ENCODE data around the gene TBCB.

The TBCB gene

DNA sequence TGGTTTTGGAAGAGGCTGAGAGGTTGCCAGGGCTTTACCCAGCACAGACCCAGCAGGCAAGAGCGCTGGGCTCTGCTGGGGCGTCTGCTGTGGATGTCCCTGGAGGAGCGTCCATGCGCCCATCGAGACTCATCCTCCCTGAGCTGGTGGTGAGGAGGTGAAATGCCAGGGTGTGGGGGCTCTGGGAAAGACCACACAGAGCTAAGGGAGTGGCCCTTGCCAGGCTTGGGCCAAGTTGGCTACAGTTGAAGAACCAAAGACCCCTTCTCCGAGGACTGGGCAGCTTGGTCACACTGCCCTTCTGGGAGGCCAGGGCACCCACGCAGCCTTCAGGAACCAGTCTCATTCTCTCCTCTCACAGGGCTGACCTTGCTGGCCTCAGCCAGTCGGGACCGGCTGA, 28.9 kb upstream of the TBCB start:
- Histone ChIP-seq H3K4me3 (ENCODE audit: low read depth in 1 of 2, low read length in 2 of 2) (no peak overlapping the region), H3K9me3 (ENCODE audit: low read length) (no peaks in the 10 kb centered on the region), H3K36me3 (ENCODE audit: insufficient read depth, low read length) (no peaks in the 10 kb centered on the region), H3K4me1 (ENCODE audit: insufficient read depth, low read length) (no peaks in the 10 kb centered on the region), H3K27ac (ENCODE audit: low read depth, low read length) (no peak overlapping the region), H3K9ac (ENCODE audit: low read length) (no peak overlapping the region), H3K27me3 (ENCODE audit: control insufficient read depth in 1 of 2, insufficient read depth in 2 of 2, low read length in 2 of 2) (no peaks in the 10 kb centered on the region)

DNA sequence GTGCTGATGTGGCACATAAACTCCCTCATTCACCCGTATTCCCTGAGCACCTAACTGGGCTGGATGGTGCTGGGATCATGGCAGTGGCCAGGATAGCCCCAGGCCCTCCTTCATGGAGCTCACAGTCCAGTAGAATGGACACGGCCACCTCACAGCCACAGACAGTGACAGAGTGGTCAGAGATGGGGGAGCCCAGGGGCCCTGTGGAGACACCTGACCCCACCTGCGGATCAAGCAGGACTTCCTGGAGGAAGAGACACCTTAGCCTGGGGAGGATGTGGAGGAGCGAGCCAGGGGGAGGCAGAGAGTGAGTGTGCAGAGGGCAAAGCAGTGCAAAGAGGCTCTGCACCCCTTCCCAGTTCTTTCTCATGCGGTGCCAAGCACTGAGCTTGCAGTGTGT, 25.4 kb upstream of the TBCB start:
- H3K9ac ChIP-seq (ENCODE audit: low read length) = no peak overlapping the region
- H3K4me3 ChIP-seq (ENCODE audit: low read depth in 1 of 2, low read length in 2 of 2) = no peak overlapping the region
- H3K4me1 ChIP-seq (ENCODE audit: insufficient read depth, low read length) = no peaks in the 10 kb centered on the region
- no peak overlapping the region for H3K27ac ChIP-seq (ENCODE audit: low read depth, low read length)
- H3K9me3 ChIP-seq (ENCODE audit: low read length) = no peaks in the 10 kb centered on the region
- no peaks in the 10 kb centered on the region for H3K36me3 ChIP-seq (ENCODE audit: insufficient read depth, low read length)
- H3K27me3 ChIP-seq (ENCODE audit: control insufficient read depth in 1 of 2, insufficient read depth in 2 of 2, low read length in 2 of 2) = no peaks in the 10 kb centered on the region

DNA sequence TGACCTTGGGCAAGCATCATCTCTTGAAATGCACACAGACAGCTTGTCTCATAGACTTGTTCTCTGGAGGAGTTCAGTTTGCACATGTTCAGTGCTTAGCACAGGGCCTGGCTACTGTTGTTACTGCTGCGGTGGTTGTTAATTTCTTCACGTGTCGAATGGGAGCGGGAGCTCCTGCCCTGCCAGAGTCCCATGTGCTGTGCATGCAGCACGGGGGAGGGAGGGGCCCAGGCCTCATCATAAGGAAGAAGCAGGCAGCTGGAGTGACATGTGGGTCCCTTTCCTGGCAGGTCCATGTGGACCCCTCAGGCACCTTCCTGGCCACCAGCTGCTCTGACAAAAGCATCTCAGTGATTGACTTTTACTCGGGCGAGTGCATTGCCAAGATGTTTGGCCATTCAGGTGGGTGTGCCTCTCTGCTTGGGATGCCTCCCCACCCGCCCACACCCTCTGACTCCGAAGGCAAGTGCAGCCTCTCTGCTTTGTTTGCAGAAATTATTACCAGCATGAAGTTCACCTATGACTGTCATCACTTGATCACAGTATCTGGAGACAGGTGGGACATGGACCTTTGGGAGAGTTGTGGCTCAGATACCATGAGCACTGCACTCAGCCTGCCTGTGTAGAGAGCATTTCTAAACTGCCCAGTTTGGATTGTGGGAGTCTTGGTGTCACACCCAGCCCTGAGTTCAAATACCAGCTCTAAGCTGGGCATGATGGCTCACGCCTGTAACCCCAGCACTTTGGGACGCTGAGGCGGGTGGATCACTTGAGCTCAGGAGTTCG, 24.2 kb upstream of the TBCB start:
- H3K4me3 ChIP-seq (ENCODE audit: low read depth in 1 of 2, low read length in 2 of 2) = no peak overlapping the region
- H3K9ac ChIP-seq (ENCODE audit: low read length) = no peak overlapping the region
- no peaks in the 10 kb centered on the region for H3K9me3 ChIP-seq (ENCODE audit: low read length)
- H3K27me3 ChIP-seq (ENCODE audit: control insufficient read depth in 1 of 2, insufficient read depth in 2 of 2, low read length in 2 of 2) = no peaks in the 10 kb centered on the region
- no peaks in the 10 kb centered on the region for H3K4me1 ChIP-seq (ENCODE audit: insufficient read depth, low read length)
- no peaks in the 10 kb centered on the region for H3K36me3 ChIP-seq (ENCODE audit: insufficient read depth, low read length)
- no peak overlapping the region for H3K27ac ChIP-seq (ENCODE audit: low read depth, low read length)

DNA sequence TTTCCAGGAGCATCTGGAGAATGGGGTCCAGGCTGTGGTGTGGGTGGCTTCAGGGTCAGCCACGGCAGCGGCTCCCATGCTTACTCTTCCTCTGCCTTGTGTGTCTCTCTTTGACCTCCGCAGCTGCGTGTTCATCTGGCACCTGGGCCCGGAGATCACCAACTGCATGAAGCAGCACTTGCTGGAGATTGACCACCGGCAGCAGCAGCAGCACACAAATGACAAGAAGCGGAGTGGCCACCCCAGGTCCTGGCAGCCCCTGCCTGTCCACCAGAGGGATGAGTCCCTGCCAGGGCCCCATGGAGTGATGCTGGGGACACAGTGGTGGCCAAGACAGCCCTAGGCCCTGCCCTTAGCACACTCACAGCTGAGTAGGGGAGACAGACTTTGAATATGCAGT, 22.7 kb upstream of the TBCB start:
- Histone ChIP-seq H3K27me3 (ENCODE audit: control insufficient read depth in 1 of 2, insufficient read depth in 2 of 2, low read length in 2 of 2) (no peaks in the 10 kb centered on the region), H3K9ac (ENCODE audit: low read length) (no peak overlapping the region), H3K4me3 (ENCODE audit: low read depth in 1 of 2, low read length in 2 of 2) (no peak overlapping the region), H3K27ac (ENCODE audit: low read depth, low read length) (no peak overlapping the region), H3K9me3 (ENCODE audit: low read length) (no peaks in the 10 kb centered on the region), H3K4me1 (ENCODE audit: insufficient read depth, low read length) (no peaks in the 10 kb centered on the region), H3K36me3 (ENCODE audit: insufficient read depth, low read length) (no peaks in the 10 kb centered on the region)

DNA sequence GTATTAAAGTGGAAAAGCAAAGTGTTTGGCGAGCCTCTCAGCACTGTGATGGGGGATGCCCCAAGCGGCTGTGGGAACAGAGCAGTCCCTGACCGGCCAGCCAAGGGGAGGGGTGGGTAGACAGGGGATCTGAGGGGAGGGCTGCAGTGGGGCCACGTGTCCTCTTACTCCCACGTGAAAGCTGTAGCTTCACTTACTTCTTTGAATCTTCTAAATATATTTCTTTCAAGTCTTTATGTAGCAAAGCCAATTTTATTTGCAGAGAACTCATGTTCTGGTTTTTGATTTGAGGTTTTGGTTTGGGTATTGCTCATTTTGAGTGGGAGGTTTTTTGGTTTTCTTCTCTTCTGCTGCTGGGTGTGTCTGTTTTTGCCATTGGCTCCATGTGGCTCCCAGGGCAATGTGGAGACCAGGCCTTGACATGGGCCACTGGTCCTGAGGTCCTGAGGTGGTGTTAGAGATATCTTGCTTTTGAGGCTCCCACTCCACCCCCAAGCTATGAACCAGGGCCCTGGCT, 22.1 kb upstream of the TBCB start:
- no peak overlapping the region for H3K4me3 ChIP-seq (ENCODE audit: low read depth in 1 of 2, low read length in 2 of 2)
- H3K36me3 ChIP-seq (ENCODE audit: insufficient read depth, low read length) = no peaks in the 10 kb centered on the region
- no peaks in the 10 kb centered on the region for H3K9me3 ChIP-seq (ENCODE audit: low read length)
- no peak overlapping the region for H3K27ac ChIP-seq (ENCODE audit: low read depth, low read length)
- no peak overlapping the region for H3K9ac ChIP-seq (ENCODE audit: low read length)
- no peaks in the 10 kb centered on the region for H3K4me1 ChIP-seq (ENCODE audit: insufficient read depth, low read length)
- no peaks in the 10 kb centered on the region for H3K27me3 ChIP-seq (ENCODE audit: control insufficient read depth in 1 of 2, insufficient read depth in 2 of 2, low read length in 2 of 2)

DNA sequence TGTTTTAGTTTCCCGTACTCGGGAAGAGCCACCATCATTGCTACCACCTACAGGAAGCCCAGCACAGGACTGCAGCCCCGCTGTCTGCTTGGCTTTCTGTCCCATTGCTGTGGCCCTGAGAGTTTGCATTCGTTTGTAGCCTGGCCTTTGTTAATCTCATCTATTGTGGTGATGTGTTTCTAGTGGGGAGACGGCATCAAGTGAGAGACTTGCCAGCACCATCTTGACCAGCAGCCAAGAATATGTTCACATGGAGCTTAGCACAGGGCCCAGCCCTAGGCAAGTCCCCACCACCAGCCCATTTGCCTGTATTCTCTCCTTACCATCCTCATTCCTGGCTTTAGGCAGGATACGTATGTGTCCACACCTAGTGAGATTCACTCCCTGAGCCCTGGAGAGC, 21.6 kb upstream of the TBCB start:
- Histone ChIP-seq H3K4me3 (ENCODE audit: low read depth in 1 of 2, low read length in 2 of 2) (no peak overlapping the region), H3K27ac (ENCODE audit: low read depth, low read length) (no peak overlapping the region), H3K9me3 (ENCODE audit: low read length) (no peaks in the 10 kb centered on the region), H3K9ac (ENCODE audit: low read length) (no peak overlapping the region), H3K4me1 (ENCODE audit: insufficient read depth, low read length) (no peaks in the 10 kb centered on the region), H3K27me3 (ENCODE audit: control insufficient read depth in 1 of 2, insufficient read depth in 2 of 2, low read length in 2 of 2) (no peaks in the 10 kb centered on the region), H3K36me3 (ENCODE audit: insufficient read depth, low read length) (no peaks in the 10 kb centered on the region)

DNA sequence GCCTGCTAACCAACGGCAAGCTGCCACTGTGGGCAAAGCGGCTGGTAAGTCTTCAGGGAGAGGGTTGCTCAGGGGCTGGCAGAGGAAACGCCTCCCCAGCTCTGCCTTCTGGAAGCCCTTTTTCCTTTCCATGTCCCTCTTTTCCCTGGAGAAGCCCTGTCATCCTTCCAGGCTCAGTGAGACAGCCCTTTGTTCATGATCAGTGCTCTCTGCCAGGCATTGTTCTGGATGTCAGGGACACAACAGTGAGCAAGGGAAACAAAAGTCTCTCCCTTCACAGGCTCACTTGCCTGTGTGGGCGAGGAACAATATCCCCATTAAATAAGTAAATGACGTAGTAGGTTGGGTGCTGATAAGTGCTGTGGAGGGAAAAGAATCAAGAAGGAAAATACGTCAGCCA, 18.2 kb upstream of the TBCB start:
- Histone ChIP-seq H3K9me3 (ENCODE audit: low read length) (no peaks in the 10 kb centered on the region), H3K4me3 (ENCODE audit: low read depth in 1 of 2, low read length in 2 of 2) (no peak overlapping the region), H3K4me1 (ENCODE audit: insufficient read depth, low read length) (no peaks in the 10 kb centered on the region), H3K36me3 (ENCODE audit: insufficient read depth, low read length) (no peaks in the 10 kb centered on the region), H3K9ac (ENCODE audit: low read length) (no peak overlapping the region), H3K27ac (ENCODE audit: low read depth, low read length) (no peak overlapping the region), H3K27me3 (ENCODE audit: control insufficient read depth in 1 of 2, insufficient read depth in 2 of 2, low read length in 2 of 2) (no peaks in the 10 kb centered on the region)

DNA sequence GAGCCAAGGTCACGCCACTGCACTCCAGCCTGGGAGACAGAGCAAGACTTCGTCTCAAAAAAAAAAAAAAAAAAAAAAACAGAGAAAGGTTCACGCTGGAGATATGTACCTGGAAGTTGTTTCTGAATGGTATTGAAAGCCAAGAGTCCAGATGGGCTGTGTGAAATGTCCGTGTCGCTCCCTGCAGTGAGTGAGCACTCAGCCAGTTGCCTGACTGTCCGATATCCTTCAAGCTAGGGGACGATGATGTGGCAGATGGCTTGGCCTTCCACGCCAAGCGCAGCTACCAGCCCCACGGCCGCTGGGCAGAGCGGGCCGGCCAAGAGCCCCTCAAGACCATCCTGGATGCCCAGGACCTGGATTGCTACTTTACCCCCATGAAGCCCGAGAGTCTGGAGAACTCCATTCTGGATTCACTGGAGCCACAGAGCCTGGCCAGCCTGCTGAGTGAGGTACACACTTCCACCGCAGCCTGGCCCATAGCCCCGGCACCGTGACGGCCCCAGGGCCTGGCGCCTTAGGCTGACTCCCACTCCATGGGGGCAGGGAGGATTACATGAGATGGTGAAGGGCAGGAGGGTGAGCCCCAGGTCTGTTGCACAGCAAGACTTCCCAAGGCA, 16.0 kb upstream of the TBCB start:
- Histone ChIP-seq H3K9ac (ENCODE audit: low read length) (no peak overlapping the region), H3K9me3 (ENCODE audit: low read length) (no peaks in the 10 kb centered on the region), H3K27me3 (ENCODE audit: control insufficient read depth in 1 of 2, insufficient read depth in 2 of 2, low read length in 2 of 2) (no peaks in the 10 kb centered on the region), H3K36me3 (ENCODE audit: insufficient read depth, low read length) (no peaks in the 10 kb centered on the region), H3K4me3 (ENCODE audit: low read depth in 1 of 2, low read length in 2 of 2) (no peak overlapping the region), H3K4me1 (ENCODE audit: insufficient read depth, low read length) (no peaks in the 10 kb centered on the region), H3K27ac (ENCODE audit: low read depth, low read length) (no peak overlapping the region)

DNA sequence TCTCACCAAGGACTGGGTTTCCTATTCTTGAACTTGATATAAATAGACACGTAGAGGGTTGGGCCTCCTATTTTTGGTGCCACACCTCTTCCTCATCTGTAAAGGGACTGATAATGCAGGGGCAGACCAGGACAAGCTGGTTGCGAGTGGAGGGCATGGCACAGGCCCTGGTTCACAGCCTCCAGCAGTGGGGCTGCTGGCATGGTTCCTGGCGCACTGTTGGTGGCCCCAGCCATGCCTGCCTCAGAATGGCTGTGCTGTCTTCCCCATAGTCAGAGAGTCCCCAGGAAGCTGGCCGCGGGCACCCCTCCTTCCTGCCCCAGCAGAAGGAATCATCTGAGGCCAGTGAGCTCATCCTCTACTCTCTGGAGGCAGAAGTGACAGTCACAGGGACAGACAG, 14.8 kb upstream of the TBCB start:
- no peaks in the 10 kb centered on the region for H3K36me3 ChIP-seq (ENCODE audit: insufficient read depth, low read length)
- H3K9ac ChIP-seq (ENCODE audit: low read length) = no peak overlapping the region
- H3K27ac ChIP-seq (ENCODE audit: low read depth, low read length) = no peak overlapping the region
- H3K27me3 ChIP-seq (ENCODE audit: control insufficient read depth in 1 of 2, insufficient read depth in 2 of 2, low read length in 2 of 2) = no peaks in the 10 kb centered on the region
- H3K4me3 ChIP-seq (ENCODE audit: low read depth in 1 of 2, low read length in 2 of 2) = no peak overlapping the region
- no peaks in the 10 kb centered on the region for H3K4me1 ChIP-seq (ENCODE audit: insufficient read depth, low read length)
- no peaks in the 10 kb centered on the region for H3K9me3 ChIP-seq (ENCODE audit: low read length)

DNA sequence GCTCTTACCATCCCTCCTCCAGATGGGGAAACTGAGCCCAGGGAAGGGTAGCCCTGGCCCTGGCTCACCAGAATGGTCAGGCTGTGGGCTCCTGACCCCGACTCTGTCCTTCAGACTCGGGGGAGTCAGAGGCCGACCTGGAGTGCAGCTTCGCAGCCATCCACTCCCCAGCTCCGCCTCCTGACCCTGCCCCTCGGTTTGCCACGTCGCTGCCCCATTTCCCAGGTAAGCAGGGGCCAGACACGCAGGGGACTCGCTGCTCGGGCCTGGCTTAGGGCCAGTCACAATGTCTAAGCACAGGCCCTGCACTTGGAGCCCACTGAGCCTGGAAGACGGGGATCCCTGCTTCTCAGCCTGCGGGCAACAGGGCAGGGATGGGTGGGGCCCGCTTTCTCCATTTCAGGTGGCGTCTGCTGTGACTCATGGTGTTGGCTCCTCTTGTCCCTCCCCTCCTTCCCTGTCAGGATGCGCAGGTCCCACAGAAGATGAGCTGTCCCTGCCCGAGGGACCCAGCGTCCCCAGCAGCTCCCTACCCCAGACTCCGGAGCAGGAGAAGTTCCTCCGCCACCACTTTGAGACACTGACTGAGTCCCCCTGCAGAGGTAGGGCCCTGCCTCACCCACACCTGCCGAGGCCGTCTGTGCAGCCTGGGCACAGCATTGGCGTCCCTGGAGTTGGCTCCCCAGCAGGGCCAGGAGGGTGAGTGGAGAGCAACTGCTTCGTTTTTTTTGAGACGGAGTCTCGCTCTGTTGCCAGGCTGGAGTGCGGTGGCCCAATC, 13.5 kb upstream of the TBCB start:
- H3K4me3 ChIP-seq (ENCODE audit: low read depth in 1 of 2, low read length in 2 of 2) = no peak overlapping the region
- no peaks in the 10 kb centered on the region for H3K4me1 ChIP-seq (ENCODE audit: insufficient read depth, low read length)
- H3K9ac ChIP-seq (ENCODE audit: low read length) = no peak overlapping the region
- no peaks in the 10 kb centered on the region for H3K9me3 ChIP-seq (ENCODE audit: low read length)
- H3K27me3 ChIP-seq (ENCODE audit: control insufficient read depth in 1 of 2, insufficient read depth in 2 of 2, low read length in 2 of 2) = no peaks in the 10 kb centered on the region
- no peak overlapping the region for H3K27ac ChIP-seq (ENCODE audit: low read depth, low read length)
- H3K36me3 ChIP-seq (ENCODE audit: insufficient read depth, low read length) = no peaks in the 10 kb centered on the region

DNA sequence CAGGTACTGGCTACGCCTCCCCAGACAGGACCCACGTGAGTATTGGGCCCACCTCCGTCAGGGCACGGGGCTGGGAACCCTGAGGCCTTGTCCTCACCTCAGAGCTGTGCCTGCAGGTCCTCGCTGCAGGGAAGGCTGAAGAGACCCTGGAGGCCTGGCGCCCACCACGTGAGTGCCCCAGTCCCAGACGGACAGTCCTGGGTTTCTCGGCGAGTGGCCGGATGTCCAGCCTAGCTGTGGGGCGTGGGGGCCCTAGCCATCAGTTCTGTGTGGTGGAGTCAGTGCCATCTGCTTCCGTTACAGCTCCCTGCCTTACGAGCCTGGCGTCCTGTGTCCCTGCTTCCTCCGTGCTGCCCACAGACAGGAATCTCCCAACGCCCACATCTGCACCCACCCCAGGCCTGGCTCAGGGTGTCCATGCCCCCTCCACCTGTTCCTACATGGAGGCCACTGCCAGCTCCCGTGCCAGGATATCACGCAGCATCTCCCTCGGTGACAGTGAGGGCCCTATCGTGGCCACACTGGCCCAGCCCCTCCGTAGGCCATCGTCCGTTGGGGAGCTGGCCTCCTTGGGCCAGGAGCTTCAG, 12.1 kb upstream of the TBCB start:
- Histone ChIP-seq H3K27me3 (ENCODE audit: control insufficient read depth in 1 of 2, insufficient read depth in 2 of 2, low read length in 2 of 2) (no peaks in the 10 kb centered on the region), H3K4me1 (ENCODE audit: insufficient read depth, low read length) (no peaks in the 10 kb centered on the region), H3K36me3 (ENCODE audit: insufficient read depth, low read length) (no peaks in the 10 kb centered on the region), H3K9ac (ENCODE audit: low read length) (no peak overlapping the region), H3K4me3 (ENCODE audit: low read depth in 1 of 2, low read length in 2 of 2) (no peak overlapping the region), H3K27ac (ENCODE audit: low read depth, low read length) (no peak overlapping the region), H3K9me3 (ENCODE audit: low read length) (no peaks in the 10 kb centered on the region)

Measured in muscle layer of colon (tissue), 2 donors.